ENCODE measurements around the gene LRP1B.
A peak's percentile ranks its signal among the peaks of the same experiment; 100 is the strongest.

The LRP1B gene

GRCh38 chr2:141508806-141509595 lies 621.8 kb downstream of the LRP1B start:
- DNase-seq (ENCODE audit: low spot score), result no peak

- DNase-seq (ENCODE audit: low spot score), result no peak
Measured at GRCh38 chr2:141508086-141508752, 622.6 kb downstream of the LRP1B start.

- no peak for DNase-seq (ENCODE audit: low spot score)
Measured at GRCh38 chr2:141506135-141506534, 624.7 kb downstream of the LRP1B start.

- no peak for DNase-seq (ENCODE audit: low spot score)
Measured at GRCh38 chr2:141501752-141502151, 629.1 kb downstream of the LRP1B start.

- no peak for DNase-seq (ENCODE audit: low spot score)
Measured at GRCh38 chr2:141499123-141499522, 631.7 kb downstream of the LRP1B start.

- peak; percentile 0 for DNase-seq (ENCODE audit: low spot score)
Measured at GRCh38 chr2:141498561-141498960, 632.3 kb downstream of the LRP1B start.

GRCh38 chr2:141497272-141497671 lies 633.5 kb downstream of the LRP1B start:
- DNase-seq (ENCODE audit: low spot score), result no peak

- DNase-seq (ENCODE audit: low spot score), result no peak
Measured at GRCh38 chr2:141496810-141497209, 634.0 kb downstream of the LRP1B start.

- DNase-seq (ENCODE audit: low spot score), result no peak
Measured at GRCh38 chr2:141493936-141494335, 636.9 kb downstream of the LRP1B start.

- DNase-seq (ENCODE audit: low spot score), result no peak
Measured at GRCh38 chr2:141492816-141493215, 638.0 kb downstream of the LRP1B start.

GRCh38 chr2:141490886-141491285 lies 639.9 kb downstream of the LRP1B start:
- no peak for DNase-seq (ENCODE audit: low spot score)

GRCh38 chr2:141482697-141483096 lies 648.1 kb downstream of the LRP1B start:
- DNase-seq (ENCODE audit: low spot score), result no peak

GRCh38 chr2:141475801-141476200 lies 655.0 kb downstream of the LRP1B start:
- DNase-seq (ENCODE audit: low spot score), result no peak

- DNase-seq (ENCODE audit: low spot score), result no peak
Measured at GRCh38 chr2:141468761-141469160, 662.1 kb downstream of the LRP1B start.

- no peak for DNase-seq (ENCODE audit: low spot score)
Measured at GRCh38 chr2:141467331-141467730, 663.5 kb downstream of the LRP1B start.

GRCh38 chr2:141464995-141465394 lies 665.8 kb downstream of the LRP1B start:
- DNase-seq (ENCODE audit: low spot score), result no peak

- no peak for DNase-seq (ENCODE audit: low spot score)
Measured at GRCh38 chr2:141458351-141458750, 672.5 kb downstream of the LRP1B start.

GRCh38 chr2:141455877-141456276 lies 674.9 kb downstream of the LRP1B start:
- no peak for DNase-seq (ENCODE audit: low spot score)

- DNase-seq (ENCODE audit: low spot score), result no peak
Measured at GRCh38 chr2:141455211-141455826, 675.5 kb downstream of the LRP1B start.

- DNase-seq (ENCODE audit: low spot score), result no peak
Measured at GRCh38 chr2:141440072-141440635, 690.7 kb downstream of the LRP1B start.

GRCh38 chr2:141439524-141439923 lies 691.3 kb downstream of the LRP1B start:
- DNase-seq (ENCODE audit: low spot score), result no peak

GRCh38 chr2:141438536-141438935 lies 692.3 kb downstream of the LRP1B start:
- no peak for DNase-seq (ENCODE audit: low spot score)

GRCh38 chr2:141437521-141437920 lies 693.3 kb downstream of the LRP1B start:
- DNase-seq (ENCODE audit: low spot score), result no peak
